Activated CD4-positive, alpha-beta T cell treated with anti-CD3 and anti-CD28 coated beads, Interleukin-2, amount 50 U/mL, for 1 hour (primary cell): ENCODE measurements around the gene NREP.

Experiments
- DNase-seq: peaks from one replicate; pipeline ENCODE4 v3.0.0-alpha.2; 2020

NREP gene

GRCh38 chr5:111691914-111692313 lies 65.1 kb downstream of the NREP start:
- no peak for DNase-seq

GRCh38 chr5:111691508-111691907 lies 65.5 kb downstream of the NREP start:
- DNase-seq: no peak

- DNase-seq: no peak
These were observed 67.5 kb downstream of the NREP start for GRCh38 chr5:111689357-111689935.

- no peak for DNase-seq
These were observed 71.0 kb downstream of the NREP start for GRCh38 chr5:111685969-111686368.

GRCh38 chr5:111682641-111683040 lies 74.4 kb downstream of the NREP start:
- DNase-seq: no peak

GRCh38 chr5:111682121-111682520 lies 74.9 kb downstream of the NREP start:
- DNase-seq: no peak

GRCh38 chr5:111681414-111682120 lies 75.4 kb downstream of the NREP start:
- no peak for DNase-seq

- DNase-seq: no peak
These were observed 76.1 kb downstream of the NREP start for GRCh38 chr5:111680737-111681413.

- DNase-seq: no peak
These were observed 77.4 kb downstream of the NREP start for GRCh38 chr5:111679611-111680010.
